WTC11 (cell line): ENCODE data around the gene ADGRV1. TPM values are rescaled to one million over a fixed set of nuclear protein-coding genes. Genes with fewer than 3 reads are reported as not detected.

Experiments
- ATAC-seq: fragments of 200-7000 bp; cut with Tn5 transposase; 2 replicates; pipeline ENCODE4 v1.10.0; 2021; ENCODE audit warnings: mild to moderate bottlenecking, moderate library complexity
- CTCF ChIA-PET: fragments of 300-600 bp; sonication (Branson Sonifier 250); formaldehyde crosslinking; loops from one replicate; lab custom pipeline; 2021; ENCODE audit warnings: antibody characterized with exemption; lab: Charles Lee
- POLR2A ChIA-PET: fragments of 350-600 bp; sonication (Branson Sonifier 250); formaldehyde crosslinking; loops from one replicate; lab custom pipeline; 2021; ENCODE audit warnings: antibody characterized with exemption; lab: Charles Lee
- DNase-seq: peaks from one replicate; pipeline ENCODE4 v3.0.0; 2021; ENCODE audit warnings: low spot score
- H3K27ac Mint-ChIP-seq: 2 replicates; pipeline ENCODE4 v1.8.0; 2021; ENCODE audit warnings: mixed read lengths
- H3K27me3 Mint-ChIP-seq: 2 replicates; pipeline ENCODE4 v1.8.0; 2021; ENCODE audit warnings: low read depth, mild to moderate bottlenecking, moderate library complexity, mixed read lengths
- H3K36me3 Mint-ChIP-seq: 2 replicates; pipeline ENCODE4 v1.8.0; 2021; ENCODE audit warnings: mixed read lengths
- H3K4me1 Mint-ChIP-seq: 2 replicates; pipeline ENCODE4 v1.8.0; 2022; ENCODE audit warnings: mixed read lengths
- H3K4me3 Mint-ChIP-seq: 2 replicates; pipeline ENCODE4 v1.8.0; 2021; ENCODE audit warnings: mild to moderate bottlenecking, moderate library complexity, mixed read lengths
- H3K9me3 Mint-ChIP-seq: 2 replicates; pipeline ENCODE4 v1.8.0; 2021; ENCODE audit warnings: mixed read lengths
- AFF4 ChIP-seq: sonication (generic); formaldehyde crosslinking; IDR thresholded peaks from 2 replicates; pipeline ENCODE4 v1.8.1; 2023; ENCODE audit warnings: mild to moderate bottlenecking, missing genetic modification reagents, borderline replicate concordance
- ATF2 ChIP-seq: sonication (generic); formaldehyde crosslinking; IDR thresholded peaks from 2 replicates; pipeline ENCODE4 v1.8.1; 2022; ENCODE audit warnings: low read depth, missing genetic modification reagents, borderline replicate concordance
- CBFB ChIP-seq: sonication (generic); formaldehyde crosslinking; IDR thresholded peaks from 2 replicates; pipeline ENCODE4 v1.8.1; 2022; ENCODE audit warnings: mild to moderate bottlenecking, low read depth, missing genetic modification reagents
- E2F1 ChIP-seq: sonication (generic); formaldehyde crosslinking; IDR thresholded peaks from 2 replicates; pipeline ENCODE4 v1.8.0; 2022; ENCODE audit warnings: mild to moderate bottlenecking, missing genetic modification reagents
- E2F5 ChIP-seq: sonication (generic); formaldehyde crosslinking; IDR thresholded peaks from 2 replicates; pipeline ENCODE4 v1.8.1; 2022; ENCODE audit warnings: mild to moderate bottlenecking, moderate library complexity, missing genetic modification reagents
- ERG ChIP-seq: fragments of 250-450 bp; sonication (Bioruptor Pico); IDR thresholded peaks from 2 replicates; pipeline ENCODE4 v1.8.0; 2021; ENCODE audit warnings: mild to moderate bottlenecking
- HMGXB4 ChIP-seq: sonication (generic); formaldehyde crosslinking; IDR thresholded peaks from 2 replicates; pipeline ENCODE4 v1.8.1; 2023; ENCODE audit warnings: mild to moderate bottlenecking, moderate library complexity, missing genetic modification reagents
- IRF1 ChIP-seq: sonication (generic); formaldehyde crosslinking; IDR thresholded peaks from 2 replicates; pipeline ENCODE4 v1.8.0; 2023; ENCODE audit warnings: missing genetic modification reagents
- IRF2 ChIP-seq: sonication (generic); formaldehyde crosslinking; IDR thresholded peaks from 2 replicates; pipeline ENCODE4 v1.8.0; 2022; ENCODE audit warnings: low read depth, missing genetic modification reagents, borderline replicate concordance
- NFATC4 ChIP-seq: fragments of 250-450 bp; sonication (Bioruptor Pico); IDR thresholded peaks from 2 replicates; pipeline ENCODE4 v1.9.0; 2021; ENCODE audit warnings: mild to moderate bottlenecking
- NR1H2 ChIP-seq: sonication (generic); formaldehyde crosslinking; IDR thresholded peaks from 2 replicates; pipeline ENCODE4 v1.9.0; 2021; ENCODE audit warnings: mild to moderate bottlenecking, moderate library complexity, missing genetic modification reagents
- PRRX2 ChIP-seq: fragments of 250-450 bp; sonication (Bioruptor Pico); IDR thresholded peaks from 2 replicates; pipeline ENCODE4 v1.8.0; 2021; ENCODE audit warnings: mild to moderate bottlenecking
- RELA ChIP-seq: sonication (generic); formaldehyde crosslinking; IDR thresholded peaks from 2 replicates; pipeline ENCODE4 v1.8.1; 2022; ENCODE audit warnings: missing genetic modification reagents, mild to moderate bottlenecking, borderline replicate concordance
- TEAD4 ChIP-seq: sonication (generic); formaldehyde crosslinking; IDR thresholded peaks from 2 replicates; pipeline ENCODE4 v1.8.0; 2022; ENCODE audit warnings: mild to moderate bottlenecking, missing genetic modification reagents
- USF1 ChIP-seq: sonication (generic); formaldehyde crosslinking; IDR thresholded peaks from 2 replicates; pipeline ENCODE4 v1.8.0; 2022; ENCODE audit warnings: mild to moderate bottlenecking, missing genetic modification reagents
- ZNF138 ChIP-seq: sonication (generic); formaldehyde crosslinking; conservative IDR thresholded peaks from 2 replicates; pipeline ENCODE4 v1.8.1; 2022; ENCODE audit warnings: mild to moderate bottlenecking, moderate library complexity, missing genetic modification reagents
- ZNF232 ChIP-seq: sonication (generic); formaldehyde crosslinking; IDR thresholded peaks from 2 replicates; pipeline ENCODE4 v1.8.0; 2022; ENCODE audit warnings: mild to moderate bottlenecking, missing genetic modification reagents
- ZNF425 ChIP-seq: fragments of 250-450 bp; sonication (Bioruptor Pico); conservative IDR thresholded peaks from 2 replicates; pipeline ENCODE4 v1.9.0; 2021; ENCODE audit warnings: mild to moderate bottlenecking
- ZSCAN18 ChIP-seq: fragments of 250-450 bp; sonication (Bioruptor Pico); IDR thresholded peaks from 2 replicates; pipeline ENCODE4 v2.1.2; 2022; ENCODE audit warnings: mild to moderate bottlenecking, moderate library complexity
- total RNA-seq: library from RNA; stranded (reverse); gene quantifications from 3 replicates; pipeline ENCODE4 v1.2.3, GENCODE V29; 2021

ADGRV1 gene
- total RNA-seq, 1 experiment from 2014 or later: 74.5 TPM

GRCh38 chr5:90518661-90519060 is 39.9 kb upstream of the ADGRV1 start:
- no peaks in the 10 kb centered on the region for H3K27me3 Mint-ChIP-seq
- no peak overlapping the region for H3K4me3 Mint-ChIP-seq
- H3K27ac Mint-ChIP-seq: no peak overlapping the region
- POLR2A ChIA-PET: no interaction called here
- DNase-seq (no peak), ATAC-seq (no peak)
- H3K9me3 Mint-ChIP-seq: no peaks in the 10 kb centered on the region
- H3K4me1 Mint-ChIP-seq: no peaks in the 10 kb centered on the region
- H3K36me3 Mint-ChIP-seq: peaks cover 23% of the 10 kb centered on the region
- CTCF ChIA-PET: no interaction called here
- no peak for TF ChIP-seq E2F5 (CRISPR knock-in tag)
- no peak for TF ChIP-seq ZNF425 (CRISPR knock-in tag)
- no peak for TF ChIP-seq ATF2 (CRISPR knock-in tag)
- no peak for TF ChIP-seq TEAD4 (CRISPR knock-in tag)
- no peak for TF ChIP-seq ZNF232 (CRISPR knock-in tag)
- TF ChIP-seq HMGXB4 (CRISPR knock-in tag): no peak
- no peak for TF ChIP-seq IRF2 (CRISPR knock-in tag)
- no peak for TF ChIP-seq IRF1 (CRISPR knock-in tag)
- no peak for TF ChIP-seq E2F1 (CRISPR knock-in tag)
- TF ChIP-seq ZSCAN18 (CRISPR knock-in tag): no peak

- Mint-ChIP-seq H3K4me1 (no peaks in the 10 kb centered on the region), H3K4me3 (no peak overlapping the region), H3K27ac (no peak overlapping the region), H3K27me3 (no peaks in the 10 kb centered on the region), H3K36me3 (peaks cover 24% of the 10 kb centered on the region), H3K9me3 (no peaks in the 10 kb centered on the region)
- DNase-seq (no peak), ATAC-seq (no peak)
- ChIA-PET CTCF (no interaction called here), POLR2A (no interaction called here)
- TF ChIP-seq AFF4 (CRISPR knock-in tag): no peak
- TF ChIP-seq RELA: no peak
- TF ChIP-seq ZNF138 (CRISPR knock-in tag): no peak
- no peak for TF ChIP-seq ERG (CRISPR knock-in tag)
- no peak for TF ChIP-seq ZNF232 (CRISPR knock-in tag)
- no peak for TF ChIP-seq PRRX2 (CRISPR knock-in tag)
- no peak for TF ChIP-seq USF1 (CRISPR knock-in tag)
- no peak for TF ChIP-seq CBFB (CRISPR knock-in tag)
- TF ChIP-seq NFATC4 (CRISPR knock-in tag): no peak
- no peak for TF ChIP-seq NR1H2 (CRISPR knock-in tag)
These were observed 39.5 kb upstream of the ADGRV1 start for GRCh38 chr5:90519081-90519480.
